Caco-2 (cell line): Measurements from ENCODE around the gene TBC1D2. TPM values are rescaled to one million over a fixed set of nuclear protein-coding genes. Genes with fewer than 3 reads are reported as not detected.

ENCODE experiments used
- BruUV-seq: library from RNA; stranded (reverse); fragments of 400-500 nt; replicated peaks from 2 replicates; lab custom pipeline; 2021; lab: Mats Ljungman, UMichigan
- CTCF ChIA-PET: fragments of 300-600 bp; sonication (Branson Sonifier 250); formaldehyde crosslinking; loops from one replicate; lab custom pipeline; 2022; ENCODE audit warnings: antibody characterized with exemption; lab: Charles Lee
- POLR2A ChIA-PET: fragments of 300-600 bp; sonication (Branson Sonifier 250); formaldehyde crosslinking; loops from one replicate; lab custom pipeline; 2022; ENCODE audit warnings: antibody characterized with exemption; lab: Charles Lee
- DNase-seq, 2 experiments: peaks; one replicate each; pipeline versions ENCODE4 v3.0.0 to v3.0.0-alpha.2; 2020 to 2022
- H3K27me3 ChIP-seq: replicated peaks from 2 replicates; pipeline ENCODE4 v1.6.0; 2011; ENCODE audit warnings: low read length; ENCODE audit not compliant: control insufficient read depth, insufficient read depth
- H3K36me3 ChIP-seq: 2 replicates; pipeline ENCODE4 v1.5.1; 2011; ENCODE audit warnings: low read length; ENCODE audit not compliant: control insufficient read depth, insufficient read depth
- H3K4me1 ChIP-seq: fragments of 250-450 bp; sonication (Bioruptor Pico); 2 replicates; pipeline ENCODE4 v1.5.1; 2020; ENCODE audit warnings: mild to moderate bottlenecking
- H3K4me3 ChIP-seq: 2 replicates; pipeline ENCODE4 v1.5.1; 2011; ENCODE audit warnings: low read depth, mild to moderate bottlenecking, control low read depth, low read length
- H3K9me3 ChIP-seq: fragments of 250-450 bp; sonication (Bioruptor Pico); 2 replicates; pipeline ENCODE4 v1.5.1; 2020; ENCODE audit warnings: mild to moderate bottlenecking, moderate library complexity
- H3K27ac Mint-ChIP-seq: one replicate; pipeline ENCODE4 v1.8.0; 2022; ENCODE audit warnings: mixed read lengths; ENCODE audit not compliant: unreplicated experiment
- H3K27me3 Mint-ChIP-seq: one replicate; pipeline ENCODE4 v1.8.0; 2022; ENCODE audit warnings: mixed read lengths; ENCODE audit not compliant: insufficient read depth, unreplicated experiment
- H3K36me3 Mint-ChIP-seq: one replicate; pipeline ENCODE4 v1.8.0; 2022; ENCODE audit warnings: mild to moderate bottlenecking, mixed read lengths; ENCODE audit not compliant: insufficient read depth, unreplicated experiment
- H3K4me1 Mint-ChIP-seq: one replicate; pipeline ENCODE4 v1.8.0; 2022; ENCODE audit warnings: low read depth, mixed read lengths; ENCODE audit not compliant: unreplicated experiment
- H3K4me3 Mint-ChIP-seq: one replicate; pipeline ENCODE4 v1.8.0; 2022; ENCODE audit warnings: mild to moderate bottlenecking, moderate library complexity, mixed read lengths; ENCODE audit not compliant: unreplicated experiment
- H3K9me3 Mint-ChIP-seq: one replicate; pipeline ENCODE4 v1.8.0; 2022; ENCODE audit warnings: mixed read lengths; ENCODE audit not compliant: unreplicated experiment
- CTCF ChIP-seq, 2 experiments: fragments of 200-600 bp in 1 of 2; IDR thresholded peaks; 1 replicate in 1 of 2; 2 replicates in 1 of 2; pipeline versions ENCODE4 v1.5.1 to v1.8.0; 2011 to 2022; ENCODE audit warnings: antibody characterized with exemption in 1 of 2, control low read depth in 1 of 2, inconsistent platforms in 1 of 2, low read depth in 1 of 2, low read length in 1 of 2, mild to moderate bottlenecking in 1 of 2, moderate library complexity in 1 of 2; ENCODE audit not compliant: insufficient read depth in 1 of 2, severe bottlenecking in 1 of 2, unreplicated experiment in 1 of 2
- intact Hi-C: fragments of 100-400 bp; cut with micrococcal nuclease; formaldehyde crosslinking; loops from one replicate; pipeline ENCODE4 v1.10.0; 2022; ENCODE audit not compliant: unreplicated experiment
- total RNA-seq: library from RNA; stranded (reverse); gene quantifications from 2 replicates; pipeline ENCODE4 v1.2.3, GENCODE V29; 2022

Gene TBC1D2
- total RNA-seq, 1 experiment from 2014 or later = 8.5 TPM

DNA sequence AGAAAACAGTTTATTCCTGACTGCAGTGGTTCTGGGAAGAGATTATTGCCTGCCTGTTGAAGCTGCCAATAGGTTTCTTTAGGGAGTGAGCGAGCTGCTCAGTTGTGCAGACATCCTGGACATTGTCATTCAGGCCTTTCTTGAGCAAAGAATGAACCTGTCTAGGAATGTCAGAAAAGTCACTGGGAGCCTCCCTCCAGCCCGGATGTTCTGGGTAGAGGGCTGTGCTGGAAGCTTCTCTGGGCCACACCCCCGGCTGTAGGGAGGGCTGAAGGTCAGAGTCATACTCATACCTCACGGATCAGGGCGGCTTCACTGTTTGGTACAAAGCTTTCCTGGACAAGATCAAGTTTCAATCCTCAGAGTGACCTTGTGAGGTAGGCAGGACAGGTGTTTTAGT lies 33.4 kb upstream of the TBC1D2 start:
- Mint-ChIP-seq H3K36me3 (no peaks in the 10 kb centered on the region), H3K27me3 (no peaks in the 10 kb centered on the region), H3K4me3 (no peak overlapping the region), H3K27ac (no peak overlapping the region), H3K4me1 (peaks cover 9% of the 10 kb centered on the region), H3K9me3 (no peaks in the 10 kb centered on the region)
- peaks cover 5% of the 10 kb centered on the region for H3K4me1 ChIP-seq
- DNase-seq = peak; percentile 53 to 67
- H3K27me3 ChIP-seq = no peaks in the 10 kb centered on the region
- BruUV-seq = no TSS peak
- intact Hi-C loops = no loop called here
- TF ChIP-seq CTCF (IDR thresholded peaks at IDR 0.05; ENCODE audit: insufficient read depth in 1 of 2, low read depth in 1 of 2, low read length in 1 of 2, severe bottlenecking in 1 of 2, unreplicated experiment in 1 of 2) = no peak
- no peaks in the 10 kb centered on the region for H3K36me3 ChIP-seq
- CTCF ChIA-PET = no interaction called here
- H3K9me3 ChIP-seq = no peaks in the 10 kb centered on the region
- no peak overlapping the region for H3K4me3 ChIP-seq
- POLR2A ChIA-PET = no interaction called here

DNA sequence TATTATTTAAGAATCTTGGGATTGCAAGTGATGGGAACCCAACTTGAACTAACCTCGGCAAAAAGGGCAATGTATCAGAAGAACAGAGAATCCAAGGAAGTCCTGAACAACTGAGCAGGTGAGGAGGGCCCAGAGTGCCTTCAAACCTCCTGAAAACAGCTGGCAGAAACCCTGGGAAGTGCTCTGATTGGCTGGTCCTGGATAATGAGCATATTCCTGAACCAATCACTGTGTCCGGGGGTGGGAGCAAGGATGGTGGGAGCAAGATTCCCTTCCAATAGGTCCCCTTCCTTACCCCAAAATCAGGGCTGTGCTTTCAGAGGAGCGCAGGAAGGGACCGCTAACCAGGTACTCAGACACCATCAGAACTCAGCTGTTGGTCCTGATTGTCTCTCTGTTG lies 31.9 kb upstream of the TBC1D2 start:
- TF ChIP-seq CTCF (IDR thresholded peaks at IDR 0.05; ENCODE audit: insufficient read depth in 1 of 2, low read depth in 1 of 2, low read length in 1 of 2, severe bottlenecking in 1 of 2, unreplicated experiment in 1 of 2) = no peak
- BruUV-seq = no TSS peak
- H3K9me3 Mint-ChIP-seq = no peaks in the 10 kb centered on the region
- DNase-seq = peak; percentile 39 to 55
- Histone ChIP-seq H3K9me3 (no peaks in the 10 kb centered on the region), H3K27me3 (no peaks in the 10 kb centered on the region), H3K36me3 (no peaks in the 10 kb centered on the region), H3K4me1 (peaks cover 5% of the 10 kb centered on the region), H3K4me3 (no peak overlapping the region)
- no peak overlapping the region for H3K4me3 Mint-ChIP-seq
- H3K27ac Mint-ChIP-seq = no peak overlapping the region
- intact Hi-C loops = no loop called here
- ChIA-PET POLR2A (no interaction called here), CTCF (no interaction called here)
- H3K36me3 Mint-ChIP-seq = no peaks in the 10 kb centered on the region
- H3K27me3 Mint-ChIP-seq = no peaks in the 10 kb centered on the region
- peaks cover 9% of the 10 kb centered on the region for H3K4me1 Mint-ChIP-seq

GRCh38 chr9:98285446-98285845 lies 30.0 kb upstream of the TBC1D2 start:
- H3K4me3 Mint-ChIP-seq = no peak overlapping the region
- peaks cover 5% of the 10 kb centered on the region for H3K4me1 ChIP-seq
- no peaks in the 10 kb centered on the region for H3K27me3 Mint-ChIP-seq
- CTCF ChIA-PET = no interaction called here
- POLR2A ChIA-PET = interaction anchor here (0.7 kb wide), 1 partner anchor 720 kb away, joined by 3 read pairs; no protein-coding TSS in a partner anchor
- no peaks in the 10 kb centered on the region for H3K9me3 ChIP-seq
- DNase-seq = no peak
- H3K9me3 Mint-ChIP-seq = no peaks in the 10 kb centered on the region
- no TSS peak for BruUV-seq
- intact Hi-C loops = no loop called here
- no peak overlapping the region for H3K4me3 ChIP-seq
- no peaks in the 10 kb centered on the region for H3K36me3 ChIP-seq
- peaks cover 9% of the 10 kb centered on the region for H3K4me1 Mint-ChIP-seq
- no peaks in the 10 kb centered on the region for H3K36me3 Mint-ChIP-seq
- no peaks in the 10 kb centered on the region for H3K27me3 ChIP-seq
- no peak for TF ChIP-seq CTCF (IDR thresholded peaks at IDR 0.05; ENCODE audit: insufficient read depth in 1 of 2, low read depth in 1 of 2, low read length in 1 of 2, severe bottlenecking in 1 of 2, unreplicated experiment in 1 of 2)
- no peak overlapping the region for H3K27ac Mint-ChIP-seq
